Measurements from ENCODE around the gene PAK5. TPM values are rescaled to one million over a fixed set of nuclear protein-coding genes. Genes with fewer than 3 reads are reported as not detected.

Gene PAK5
- polyA plus RNA-seq, 1 of the 3 experiments (the other 2 are of a cell fraction): 0.03 TPM

GRCh38 chr20:9685011-9685410, 153.9 kb downstream of the PAK5 start (continued):
- TF ChIP-seq YY1 (IDR thresholded peaks at IDR 0.05; ENCODE audit: low read depth): no peak
- no peak for TF ChIP-seq JUND (IDR thresholded peaks at IDR 0.05)
- TF ChIP-seq GABPA (IDR thresholded peaks at IDR 0.05; ENCODE audit: low read depth): no peak

GRCh38 chr20:9677100-9677623, 161.7 kb downstream of the PAK5 start:
- CTCF ChIA-PET: no interaction called here

More at GRCh38 chr20:9677100-9677623, 161.7 kb downstream of the PAK5 start:
- Histone ChIP-seq H2AFZ (ENCODE audit: low read depth) (no peak overlapping the region), H3K4me3 (ENCODE audit: low read depth in 2 of 2, low read length in 1 of 2) (no peak overlapping the region), H3K36me3 (replicated peaks in 1 of 2; ENCODE audit: control insufficient read depth in 1 of 2, insufficient read depth in 2 of 2, low read length in 1 of 2) (no peaks in the 10 kb centered on the region), H3K79me2 (ENCODE audit: insufficient read depth) (no peaks in the 10 kb centered on the region), H4K20me1 (ENCODE audit: insufficient read depth) (no peaks in the 10 kb centered on the region), H3K27ac (ENCODE audit: low read depth in 2 of 2, low read length in 1 of 2) (no peak overlapping the region), H3F3A (replicated peaks; ENCODE audit: insufficient read depth) (no peaks in the 10 kb centered on the region), H3K27me3 (ENCODE audit: insufficient read depth) (no peaks in the 10 kb centered on the region), H3K9me3 (no peaks in the 10 kb centered on the region), H3K9ac (no peak overlapping the region), H3K9me2 (no peaks in the 10 kb centered on the region), H3K4me1 (ENCODE audit: control insufficient read depth in 1 of 2, insufficient read depth in 2 of 2, low read depth in 1 of 2, low read length in 1 of 2) (peaks cover 0 to 2% of the 10 kb centered on the region in 2 experiments; a peak in 1 of 4 replicates), H3K4me2 (no peak overlapping the region)
- WGBS (ENCODE audit: low lambda C conversion rate): 46% methylated on average over 3 of the region's 3 CpGs
- TF ChIP-seq REST (IDR thresholded peaks at IDR 0.05; ENCODE audit: low read depth, low read length) (no peak), ZBTB33 (IDR thresholded peaks at IDR 0.05; ENCODE audit: borderline replicate concordance, low read depth) (no peak), YY1 (IDR thresholded peaks at IDR 0.05; ENCODE audit: low read depth) (no peak), SIN3A (IDR thresholded peaks at IDR 0.05; ENCODE audit: borderline replicate concordance, low read depth, low read length) (no peak), RXRA (IDR thresholded peaks at IDR 0.05; ENCODE audit: borderline replicate concordance, low read depth) (no peak), RFX5 (IDR thresholded peaks at IDR 0.05; ENCODE audit: low read length) (no peak), ELF1 (IDR thresholded peaks at IDR 0.05) (no peak), USF1 (IDR thresholded peaks at IDR 0.05; ENCODE audit: borderline replicate concordance, low read depth) (no peak), GATA2 (CRISPR knock-in tag; IDR thresholded peaks at IDR 0.05) (no peak), PBX3 (IDR thresholded peaks at IDR 0.05) (no peak), CTCF (IDR thresholded peaks at IDR 0.05) (no peak), RCOR1 (IDR thresholded peaks at IDR 0.05; ENCODE audit: low read length) (no peak)
- no peak for DNase-seq
- POLR2A ChIA-PET: no interaction called here

All from SK-N-SH (cell line).